ENCODE data around the gene HTR3E.

DNA sequence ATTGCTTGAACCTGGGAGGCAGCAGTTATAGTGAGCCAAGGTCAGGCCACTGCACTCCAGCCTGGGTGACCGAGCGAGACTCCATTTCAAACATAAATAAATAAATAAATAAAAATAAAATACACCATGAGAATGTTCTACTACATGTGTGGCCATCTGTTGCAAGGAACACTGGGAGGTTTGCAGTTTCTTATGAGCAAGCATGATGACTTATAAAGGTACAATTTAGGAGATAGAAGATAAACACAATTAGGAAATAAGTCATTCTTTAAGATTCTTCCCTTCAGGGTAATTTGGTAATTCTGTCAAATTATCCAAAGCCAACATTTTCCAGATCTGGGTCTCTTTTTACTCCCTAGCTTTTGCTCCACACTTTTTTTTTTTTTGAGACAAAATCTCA, 30.7 kb upstream of the HTR3E start:
- TF ChIP-seq, protein P1, sequence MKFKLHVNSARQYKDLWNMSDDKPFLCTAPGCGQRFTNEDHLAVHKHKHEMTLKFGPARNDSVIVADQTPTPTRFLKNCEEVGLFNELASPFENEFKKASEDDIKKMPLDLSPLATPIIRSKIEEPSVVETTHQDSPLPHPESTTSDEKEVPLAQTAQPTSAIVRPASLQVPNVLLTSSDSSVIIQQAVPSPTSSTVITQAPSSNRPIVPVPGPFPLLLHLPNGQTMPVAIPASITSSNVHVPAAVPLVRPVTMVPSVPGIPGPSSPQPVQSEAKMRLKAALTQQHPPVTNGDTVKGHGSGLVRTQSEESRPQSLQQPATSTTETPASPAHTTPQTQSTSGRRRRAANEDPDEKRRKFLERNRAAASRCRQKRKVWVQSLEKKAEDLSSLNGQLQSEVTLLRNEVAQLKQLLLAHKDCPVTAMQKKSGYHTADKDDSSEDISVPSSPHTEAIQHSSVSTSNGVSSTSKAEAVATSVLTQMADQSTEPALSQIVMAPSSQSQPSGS (CRISPR knock-in tag; IDR thresholded peaks at IDR 0.05; ENCODE audit: borderline replicate concordance, low read depth) = no peak
- TF ChIP-seq, protein P2, sequence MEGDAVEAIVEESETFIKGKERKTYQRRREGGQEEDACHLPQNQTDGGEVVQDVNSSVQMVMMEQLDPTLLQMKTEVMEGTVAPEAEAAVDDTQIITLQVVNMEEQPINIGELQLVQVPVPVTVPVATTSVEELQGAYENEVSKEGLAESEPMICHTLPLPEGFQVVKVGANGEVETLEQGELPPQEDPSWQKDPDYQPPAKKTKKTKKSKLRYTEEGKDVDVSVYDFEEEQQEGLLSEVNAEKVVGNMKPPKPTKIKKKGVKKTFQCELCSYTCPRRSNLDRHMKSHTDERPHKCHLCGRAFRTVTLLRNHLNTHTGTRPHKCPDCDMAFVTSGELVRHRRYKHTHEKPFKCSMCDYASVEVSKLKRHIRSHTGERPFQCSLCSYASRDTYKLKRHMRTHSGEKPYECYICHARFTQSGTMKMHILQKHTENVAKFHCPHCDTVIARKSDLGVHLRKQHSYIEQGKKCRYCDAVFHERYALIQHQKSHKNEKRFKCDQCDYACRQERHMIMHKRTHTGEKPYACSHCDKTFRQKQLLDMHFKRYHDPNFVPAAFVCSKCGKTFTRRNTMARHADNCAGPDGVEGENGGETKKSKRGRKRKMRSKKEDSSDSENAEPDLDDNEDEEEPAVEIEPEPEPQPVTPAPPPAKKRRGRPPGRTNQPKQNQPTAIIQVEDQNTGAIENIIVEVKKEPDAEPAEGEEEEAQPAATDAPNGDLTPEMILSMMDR (IDR thresholded peaks at IDR 0.05) = no peak
- TF ChIP-seq JUN (CRISPR knock-in tag; IDR thresholded peaks at IDR 0.05) (no peak), TEAD4 (CRISPR knock-in tag; IDR thresholded peaks at IDR 0.05) (no peak), FOXP1 (CRISPR knock-in tag; IDR thresholded peaks at IDR 0.05; ENCODE audit: borderline replicate concordance) (no peak), ZNF121 (CRISPR knock-in tag; IDR thresholded peaks at IDR 0.05) (no peak), SMAD3 (CRISPR knock-in tag; IDR thresholded peaks at IDR 0.05; ENCODE audit: borderline replicate concordance) (no peak)
- TF ChIP-seq, protein P3, sequence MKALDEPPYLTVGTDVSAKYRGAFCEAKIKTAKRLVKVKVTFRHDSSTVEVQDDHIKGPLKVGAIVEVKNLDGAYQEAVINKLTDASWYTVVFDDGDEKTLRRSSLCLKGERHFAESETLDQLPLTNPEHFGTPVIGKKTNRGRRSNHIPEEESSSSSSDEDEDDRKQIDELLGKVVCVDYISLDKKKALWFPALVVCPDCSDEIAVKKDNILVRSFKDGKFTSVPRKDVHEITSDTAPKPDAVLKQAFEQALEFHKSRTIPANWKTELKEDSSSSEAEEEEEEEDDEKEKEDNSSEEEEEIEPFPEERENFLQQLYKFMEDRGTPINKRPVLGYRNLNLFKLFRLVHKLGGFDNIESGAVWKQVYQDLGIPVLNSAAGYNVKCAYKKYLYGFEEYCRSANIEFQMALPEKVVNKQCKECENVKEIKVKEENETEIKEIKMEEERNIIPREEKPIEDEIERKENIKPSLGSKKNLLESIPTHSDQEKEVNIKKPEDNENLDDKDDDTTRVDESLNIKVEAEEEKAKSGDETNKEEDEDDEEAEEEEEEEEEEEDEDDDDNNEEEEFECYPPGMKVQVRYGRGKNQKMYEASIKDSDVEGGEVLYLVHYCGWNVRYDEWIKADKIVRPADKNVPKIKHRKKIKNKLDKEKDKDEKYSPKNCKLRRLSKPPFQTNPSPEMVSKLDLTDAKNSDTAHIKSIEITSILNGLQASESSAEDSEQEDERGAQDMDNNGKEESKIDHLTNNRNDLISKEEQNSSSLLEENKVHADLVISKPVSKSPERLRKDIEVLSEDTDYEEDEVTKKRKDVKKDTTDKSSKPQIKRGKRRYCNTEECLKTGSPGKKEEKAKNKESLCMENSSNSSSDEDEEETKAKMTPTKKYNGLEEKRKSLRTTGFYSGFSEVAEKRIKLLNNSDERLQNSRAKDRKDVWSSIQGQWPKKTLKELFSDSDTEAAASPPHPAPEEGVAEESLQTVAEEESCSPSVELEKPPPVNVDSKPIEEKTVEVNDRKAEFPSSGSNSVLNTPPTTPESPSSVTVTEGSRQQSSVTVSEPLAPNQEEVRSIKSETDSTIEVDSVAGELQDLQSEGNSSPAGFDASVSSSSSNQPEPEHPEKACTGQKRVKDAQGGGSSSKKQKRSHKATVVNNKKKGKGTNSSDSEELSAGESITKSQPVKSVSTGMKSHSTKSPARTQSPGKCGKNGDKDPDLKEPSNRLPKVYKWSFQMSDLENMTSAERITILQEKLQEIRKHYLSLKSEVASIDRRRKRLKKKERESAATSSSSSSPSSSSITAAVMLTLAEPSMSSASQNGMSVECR (CRISPR knock-in tag; IDR thresholded peaks at IDR 0.05; ENCODE audit: borderline replicate concordance) = no peak
- TF ChIP-seq, protein P4, sequence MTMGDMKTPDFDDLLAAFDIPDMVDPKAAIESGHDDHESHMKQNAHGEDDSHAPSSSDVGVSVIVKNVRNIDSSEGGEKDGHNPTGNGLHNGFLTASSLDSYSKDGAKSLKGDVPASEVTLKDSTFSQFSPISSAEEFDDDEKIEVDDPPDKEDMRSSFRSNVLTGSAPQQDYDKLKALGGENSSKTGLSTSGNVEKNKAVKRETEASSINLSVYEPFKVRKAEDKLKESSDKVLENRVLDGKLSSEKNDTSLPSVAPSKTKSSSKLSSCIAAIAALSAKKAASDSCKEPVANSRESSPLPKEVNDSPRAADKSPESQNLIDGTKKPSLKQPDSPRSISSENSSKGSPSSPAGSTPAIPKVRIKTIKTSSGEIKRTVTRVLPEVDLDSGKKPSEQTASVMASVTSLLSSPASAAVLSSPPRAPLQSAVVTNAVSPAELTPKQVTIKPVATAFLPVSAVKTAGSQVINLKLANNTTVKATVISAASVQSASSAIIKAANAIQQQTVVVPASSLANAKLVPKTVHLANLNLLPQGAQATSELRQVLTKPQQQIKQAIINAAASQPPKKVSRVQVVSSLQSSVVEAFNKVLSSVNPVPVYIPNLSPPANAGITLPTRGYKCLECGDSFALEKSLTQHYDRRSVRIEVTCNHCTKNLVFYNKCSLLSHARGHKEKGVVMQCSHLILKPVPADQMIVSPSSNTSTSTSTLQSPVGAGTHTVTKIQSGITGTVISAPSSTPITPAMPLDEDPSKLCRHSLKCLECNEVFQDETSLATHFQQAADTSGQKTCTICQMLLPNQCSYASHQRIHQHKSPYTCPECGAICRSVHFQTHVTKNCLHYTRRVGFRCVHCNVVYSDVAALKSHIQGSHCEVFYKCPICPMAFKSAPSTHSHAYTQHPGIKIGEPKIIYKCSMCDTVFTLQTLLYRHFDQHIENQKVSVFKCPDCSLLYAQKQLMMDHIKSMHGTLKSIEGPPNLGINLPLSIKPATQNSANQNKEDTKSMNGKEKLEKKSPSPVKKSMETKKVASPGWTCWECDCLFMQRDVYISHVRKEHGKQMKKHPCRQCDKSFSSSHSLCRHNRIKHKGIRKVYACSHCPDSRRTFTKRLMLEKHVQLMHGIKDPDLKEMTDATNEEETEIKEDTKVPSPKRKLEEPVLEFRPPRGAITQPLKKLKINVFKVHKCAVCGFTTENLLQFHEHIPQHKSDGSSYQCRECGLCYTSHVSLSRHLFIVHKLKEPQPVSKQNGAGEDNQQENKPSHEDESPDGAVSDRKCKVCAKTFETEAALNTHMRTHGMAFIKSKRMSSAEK (CRISPR knock-in tag; IDR thresholded peaks at IDR 0.05; ENCODE audit: borderline replicate concordance) = no peak
- TF ChIP-seq, protein P5, sequence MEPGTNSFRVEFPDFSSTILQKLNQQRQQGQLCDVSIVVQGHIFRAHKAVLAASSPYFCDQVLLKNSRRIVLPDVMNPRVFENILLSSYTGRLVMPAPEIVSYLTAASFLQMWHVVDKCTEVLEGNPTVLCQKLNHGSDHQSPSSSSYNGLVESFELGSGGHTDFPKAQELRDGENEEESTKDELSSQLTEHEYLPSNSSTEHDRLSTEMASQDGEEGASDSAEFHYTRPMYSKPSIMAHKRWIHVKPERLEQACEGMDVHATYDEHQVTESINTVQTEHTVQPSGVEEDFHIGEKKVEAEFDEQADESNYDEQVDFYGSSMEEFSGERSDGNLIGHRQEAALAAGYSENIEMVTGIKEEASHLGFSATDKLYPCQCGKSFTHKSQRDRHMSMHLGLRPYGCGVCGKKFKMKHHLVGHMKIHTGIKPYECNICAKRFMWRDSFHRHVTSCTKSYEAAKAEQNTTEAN (CRISPR knock-in tag; IDR thresholded peaks at IDR 0.05) = no peak
- TF ChIP-seq, protein P6, sequence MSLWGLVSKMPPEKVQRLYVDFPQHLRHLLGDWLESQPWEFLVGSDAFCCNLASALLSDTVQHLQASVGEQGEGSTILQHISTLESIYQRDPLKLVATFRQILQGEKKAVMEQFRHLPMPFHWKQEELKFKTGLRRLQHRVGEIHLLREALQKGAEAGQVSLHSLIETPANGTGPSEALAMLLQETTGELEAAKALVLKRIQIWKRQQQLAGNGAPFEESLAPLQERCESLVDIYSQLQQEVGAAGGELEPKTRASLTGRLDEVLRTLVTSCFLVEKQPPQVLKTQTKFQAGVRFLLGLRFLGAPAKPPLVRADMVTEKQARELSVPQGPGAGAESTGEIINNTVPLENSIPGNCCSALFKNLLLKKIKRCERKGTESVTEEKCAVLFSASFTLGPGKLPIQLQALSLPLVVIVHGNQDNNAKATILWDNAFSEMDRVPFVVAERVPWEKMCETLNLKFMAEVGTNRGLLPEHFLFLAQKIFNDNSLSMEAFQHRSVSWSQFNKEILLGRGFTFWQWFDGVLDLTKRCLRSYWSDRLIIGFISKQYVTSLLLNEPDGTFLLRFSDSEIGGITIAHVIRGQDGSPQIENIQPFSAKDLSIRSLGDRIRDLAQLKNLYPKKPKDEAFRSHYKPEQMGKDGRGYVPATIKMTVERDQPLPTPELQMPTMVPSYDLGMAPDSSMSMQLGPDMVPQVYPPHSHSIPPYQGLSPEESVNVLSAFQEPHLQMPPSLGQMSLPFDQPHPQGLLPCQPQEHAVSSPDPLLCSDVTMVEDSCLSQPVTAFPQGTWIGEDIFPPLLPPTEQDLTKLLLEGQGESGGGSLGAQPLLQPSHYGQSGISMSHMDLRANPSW (CRISPR knock-in tag; conservative IDR thresholded peaks at IDR 0.05; ENCODE audit: low read depth) = no peak
- TF ChIP-seq, protein P7, sequence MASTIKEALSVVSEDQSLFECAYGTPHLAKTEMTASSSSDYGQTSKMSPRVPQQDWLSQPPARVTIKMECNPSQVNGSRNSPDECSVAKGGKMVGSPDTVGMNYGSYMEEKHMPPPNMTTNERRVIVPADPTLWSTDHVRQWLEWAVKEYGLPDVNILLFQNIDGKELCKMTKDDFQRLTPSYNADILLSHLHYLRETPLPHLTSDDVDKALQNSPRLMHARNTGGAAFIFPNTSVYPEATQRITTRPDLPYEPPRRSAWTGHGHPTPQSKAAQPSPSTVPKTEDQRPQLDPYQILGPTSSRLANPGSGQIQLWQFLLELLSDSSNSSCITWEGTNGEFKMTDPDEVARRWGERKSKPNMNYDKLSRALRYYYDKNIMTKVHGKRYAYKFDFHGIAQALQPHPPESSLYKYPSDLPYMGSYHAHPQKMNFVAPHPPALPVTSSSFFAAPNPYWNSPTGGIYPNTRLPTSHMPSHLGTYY (CRISPR knock-in tag; IDR thresholded peaks at IDR 0.05) = no peak
